ENCODE data around the gene DSCAML1. TPM values are rescaled to one million over a fixed set of nuclear protein-coding genes. Genes with fewer than 3 reads are reported as not detected.

The DSCAML1 gene
- total RNA-seq, 4 donors from 2014 or later = 0.29 to 29.1 (median 3.4) TPM

GRCh38 chr11:117677729-117678310, 119.2 kb downstream of the DSCAML1 start:
- H3K27me3 ChIP-seq = no peaks in the 10 kb centered on the region
- no peak for TF ChIP-seq CTCF (IDR thresholded peaks at IDR 0.05)
- no peaks in the 10 kb centered on the region for H3K9me3 ChIP-seq
- no peak for DNase-seq
- no peaks in the 10 kb centered on the region for H3K36me3 ChIP-seq
- no peaks in the 10 kb centered on the region for H3K4me1 ChIP-seq
- intact Hi-C loops (cut with DNase I; ENCODE audit: low total_unique reads) = no loop called here
- H3K27ac ChIP-seq = no peak overlapping the region
- H3K4me3 ChIP-seq = no peak overlapping the region

GRCh38 chr11:117676501-117676900, 120.5 kb downstream of the DSCAML1 start:
- no peak for DNase-seq
- intact Hi-C loops (cut with DNase I; ENCODE audit: low total_unique reads) = no loop called here
- TF ChIP-seq POLR2A (IDR thresholded peaks at IDR 0.05) (no peak), CTCF (IDR thresholded peaks at IDR 0.05) (no peak)

GRCh38 chr11:117673602-117674001, 123.4 kb downstream of the DSCAML1 start:
- intact Hi-C loops (cut with DNase I; ENCODE audit: low total_unique reads) = no loop called here
- H3K27me3 ChIP-seq = no peaks in the 10 kb centered on the region
- no peak overlapping the region for H3K4me3 ChIP-seq
- TF ChIP-seq POLR2A (IDR thresholded peaks at IDR 0.05) (no peak), CTCF (IDR thresholded peaks at IDR 0.05) (no peak)
- no peaks in the 10 kb centered on the region for H3K4me1 ChIP-seq
- no peak for DNase-seq
- no peaks in the 10 kb centered on the region for H3K9me3 ChIP-seq
- no peak overlapping the region for H3K27ac ChIP-seq
- H3K36me3 ChIP-seq = no peaks in the 10 kb centered on the region

More at GRCh38 chr11:117676501-117676900, 120.5 kb downstream of the DSCAML1 start:
- no peaks in the 10 kb centered on the region for H3K36me3 ChIP-seq
- no peaks in the 10 kb centered on the region for H3K9me3 ChIP-seq
- no peak overlapping the region for H3K27ac ChIP-seq
- no peaks in the 10 kb centered on the region for H3K4me1 ChIP-seq
- no peaks in the 10 kb centered on the region for H3K27me3 ChIP-seq
- no peak overlapping the region for H3K4me3 ChIP-seq

GRCh38 chr11:117671370-117671769, 125.6 kb downstream of the DSCAML1 start:
- TF ChIP-seq CTCF (IDR thresholded peaks at IDR 0.05) (no peak), POLR2A (IDR thresholded peaks at IDR 0.05) (no peak)
- H3K9me3 ChIP-seq = no peaks in the 10 kb centered on the region
- no peaks in the 10 kb centered on the region for H3K27me3 ChIP-seq
- intact Hi-C loops (cut with DNase I; ENCODE audit: low total_unique reads) = no loop called here
- no peak overlapping the region for H3K4me3 ChIP-seq
- H3K36me3 ChIP-seq = no peaks in the 10 kb centered on the region
- no peaks in the 10 kb centered on the region for H3K4me1 ChIP-seq
- no peak for DNase-seq
- no peak overlapping the region for H3K27ac ChIP-seq

GRCh38 chr11:117670924-117671323, 126.1 kb downstream of the DSCAML1 start:
- Histone ChIP-seq H3K36me3 (no peaks in the 10 kb centered on the region), H3K4me3 (no peak overlapping the region), H3K4me1 (no peaks in the 10 kb centered on the region), H3K27me3 (no peaks in the 10 kb centered on the region), H3K9me3 (no peaks in the 10 kb centered on the region), H3K27ac (no peak overlapping the region)
- intact Hi-C loops (cut with DNase I; ENCODE audit: low total_unique reads) = no loop called here
- DNase-seq = no peak
- no peak for TF ChIP-seq POLR2A (IDR thresholded peaks at IDR 0.05)

GRCh38 chr11:117670443-117670842, 126.6 kb downstream of the DSCAML1 start:
- DNase-seq = no peak
- no peaks in the 10 kb centered on the region for H3K4me1 ChIP-seq
- H3K36me3 ChIP-seq = no peaks in the 10 kb centered on the region
- intact Hi-C loops (cut with DNase I; ENCODE audit: low total_unique reads) = no loop called here
- H3K4me3 ChIP-seq = no peak overlapping the region
- no peaks in the 10 kb centered on the region for H3K9me3 ChIP-seq
- TF ChIP-seq POLR2A (IDR thresholded peaks at IDR 0.05) (no peak), CTCF (IDR thresholded peaks at IDR 0.05) (no peak)
- no peaks in the 10 kb centered on the region for H3K27me3 ChIP-seq
- no peak overlapping the region for H3K27ac ChIP-seq

All from uterus (tissue), 4 donors.